ENCODE data around the gene SRCIN1.

SRCIN1 gene

GRCh38 chr17:38637951-38638350, 32.2 kb upstream of the SRCIN1 start:
- Histone ChIP-seq H3K79me2 (ENCODE audit: insufficient read depth, low read depth) (no peaks in the 10 kb centered on the region), H3K4me3 (IDR thresholded peaks at IDR 0.05; ENCODE audit: insufficient read depth, low read depth, low read length) (no peak overlapping the region), H3K9ac (no peak overlapping the region), H4K20me1 (ENCODE audit: insufficient read depth) (no peaks in the 10 kb centered on the region), H2AFZ (ENCODE audit: low read depth) (no peak overlapping the region), H3K27ac (no peak overlapping the region), H3K4me2 (no peak overlapping the region), H3K36me3 (ENCODE audit: insufficient read depth) (no peaks in the 10 kb centered on the region), H3K4me1 (ENCODE audit: low read depth, poor library complexity, severe bottlenecking) (no peaks in the 10 kb centered on the region), H3K27me3 (ENCODE audit: insufficient read depth, low read depth) (no peaks in the 10 kb centered on the region)
- TF ChIP-seq CTCF (conservative IDR thresholded peaks at IDR 0.05; ENCODE audit: low read depth, low read length): no peak

- H3K79me2 ChIP-seq (ENCODE audit: insufficient read depth, low read depth): no peaks in the 10 kb centered on the region
- no peak overlapping the region for H2AFZ ChIP-seq (ENCODE audit: low read depth)
- H3K4me3 ChIP-seq (IDR thresholded peaks at IDR 0.05; ENCODE audit: insufficient read depth, low read depth, low read length): no peak overlapping the region
- TF ChIP-seq CTCF (conservative IDR thresholded peaks at IDR 0.05; ENCODE audit: low read depth, low read length): no peak
- H3K27me3 ChIP-seq (ENCODE audit: insufficient read depth, low read depth): no peaks in the 10 kb centered on the region
- H3K4me2 ChIP-seq: no peak overlapping the region
- H3K4me1 ChIP-seq (ENCODE audit: low read depth, poor library complexity, severe bottlenecking): no peaks in the 10 kb centered on the region
- no peak overlapping the region for H3K27ac ChIP-seq
- no peaks in the 10 kb centered on the region for H4K20me1 ChIP-seq (ENCODE audit: insufficient read depth)
- no peaks in the 10 kb centered on the region for H3K36me3 ChIP-seq (ENCODE audit: insufficient read depth)
- H3K9ac ChIP-seq: no peak overlapping the region
Observed at GRCh38 chr17:38636054-38636453, 30.3 kb upstream of the SRCIN1 start.

GRCh38 chr17:38632334-38632733, 26.6 kb upstream of the SRCIN1 start:
- no peaks in the 10 kb centered on the region for H4K20me1 ChIP-seq (ENCODE audit: insufficient read depth)
- H3K27me3 ChIP-seq (ENCODE audit: insufficient read depth, low read depth): no peaks in the 10 kb centered on the region
- no peaks in the 10 kb centered on the region for H3K79me2 ChIP-seq (ENCODE audit: insufficient read depth, low read depth)
- no peak for TF ChIP-seq CTCF (conservative IDR thresholded peaks at IDR 0.05; ENCODE audit: low read depth, low read length)
- H2AFZ ChIP-seq (ENCODE audit: low read depth): no peak overlapping the region
- H3K9ac ChIP-seq: no peak overlapping the region
- H3K36me3 ChIP-seq (ENCODE audit: insufficient read depth): no peaks in the 10 kb centered on the region
- no peak overlapping the region for H3K4me2 ChIP-seq
- H3K4me3 ChIP-seq (IDR thresholded peaks at IDR 0.05; ENCODE audit: insufficient read depth, low read depth, low read length): no peak overlapping the region
- H3K4me1 ChIP-seq (ENCODE audit: low read depth, poor library complexity, severe bottlenecking): no peaks in the 10 kb centered on the region
- no peak overlapping the region for H3K27ac ChIP-seq

- no peak overlapping the region; the same call in 1 of the 2 replicates for H2AFZ ChIP-seq (ENCODE audit: low read depth)
- no peak overlapping the region for H3K9ac ChIP-seq
Observed at GRCh38 chr17:38628441-38628840, 22.7 kb upstream of the SRCIN1 start.

More at GRCh38 chr17:38628441-38628840, 22.7 kb upstream of the SRCIN1 start:
- Histone ChIP-seq H3K27ac (no peak overlapping the region), H3K36me3 (ENCODE audit: insufficient read depth) (no peaks in the 10 kb centered on the region), H4K20me1 (ENCODE audit: insufficient read depth) (no peaks in the 10 kb centered on the region), H3K4me1 (ENCODE audit: low read depth, poor library complexity, severe bottlenecking) (no peaks in the 10 kb centered on the region), H3K4me3 (IDR thresholded peaks at IDR 0.05; ENCODE audit: insufficient read depth, low read depth, low read length) (no peak overlapping the region), H3K27me3 (ENCODE audit: insufficient read depth, low read depth) (no peaks in the 10 kb centered on the region), H3K79me2 (ENCODE audit: insufficient read depth, low read depth) (no peaks in the 10 kb centered on the region), H3K4me2 (no peak overlapping the region)
- TF ChIP-seq CTCF (conservative IDR thresholded peaks at IDR 0.05; ENCODE audit: low read depth, low read length): no peak
